ENCODE data around the gene ATP10A. TPM values are rescaled to one million over a fixed set of nuclear protein-coding genes. Genes with fewer than 3 reads are reported as not detected.
A peak's percentile ranks its signal among the peaks of the same experiment; 100 is the strongest.

Gene ATP10A
- total and polyA plus RNA-seq, 8 donors: 1.5 to 15.2 (median 3.2) TPM

DNA sequence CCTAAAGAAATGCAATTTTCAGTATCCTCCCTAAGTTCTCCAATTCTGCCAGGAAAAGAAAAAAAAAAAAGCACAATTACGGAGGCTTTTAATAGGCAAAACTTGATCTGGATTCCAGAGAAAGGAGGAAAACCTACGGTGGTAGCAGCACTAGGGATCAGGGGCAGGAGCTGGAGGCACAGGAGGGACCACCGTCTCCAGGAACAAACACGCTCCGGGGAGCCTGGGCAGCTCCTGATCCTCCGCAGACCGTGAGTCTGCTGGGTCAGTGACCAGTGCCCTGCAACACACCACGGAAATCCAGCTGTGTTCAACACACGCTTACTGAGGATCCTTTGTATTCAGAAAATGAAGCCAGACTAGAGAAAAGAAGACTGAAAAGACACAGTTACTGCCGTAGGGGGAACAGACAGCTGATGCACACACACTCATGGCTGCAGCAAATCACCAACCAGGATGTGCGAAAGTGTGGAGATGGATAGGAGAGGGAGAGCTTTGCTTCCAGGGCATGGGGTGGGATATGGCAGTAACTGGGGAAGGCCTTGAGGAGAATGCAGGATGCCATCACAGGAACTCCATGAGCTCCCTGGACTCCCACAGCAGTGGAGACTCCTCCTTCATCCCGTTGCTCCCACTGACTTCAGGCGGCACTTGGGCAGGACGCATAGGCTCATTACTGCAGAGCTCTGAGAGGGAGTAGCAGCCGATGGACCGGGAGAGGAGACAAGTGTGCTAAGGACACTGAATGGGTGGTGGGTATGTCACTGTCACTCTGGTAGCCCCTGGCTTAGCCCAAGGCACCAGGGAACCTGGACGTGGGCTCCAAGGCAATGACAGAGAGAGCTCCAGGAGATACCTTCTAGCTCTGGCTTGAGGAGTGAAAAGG lies 167.0 kb downstream of the ATP10A start:
- no peak overlapping the region for H3K27ac ChIP-seq
- TF ChIP-seq POLR2AphosphoS5 (IDR thresholded peaks at IDR 0.05): no peak
- TF ChIP-seq, protein P1, sequence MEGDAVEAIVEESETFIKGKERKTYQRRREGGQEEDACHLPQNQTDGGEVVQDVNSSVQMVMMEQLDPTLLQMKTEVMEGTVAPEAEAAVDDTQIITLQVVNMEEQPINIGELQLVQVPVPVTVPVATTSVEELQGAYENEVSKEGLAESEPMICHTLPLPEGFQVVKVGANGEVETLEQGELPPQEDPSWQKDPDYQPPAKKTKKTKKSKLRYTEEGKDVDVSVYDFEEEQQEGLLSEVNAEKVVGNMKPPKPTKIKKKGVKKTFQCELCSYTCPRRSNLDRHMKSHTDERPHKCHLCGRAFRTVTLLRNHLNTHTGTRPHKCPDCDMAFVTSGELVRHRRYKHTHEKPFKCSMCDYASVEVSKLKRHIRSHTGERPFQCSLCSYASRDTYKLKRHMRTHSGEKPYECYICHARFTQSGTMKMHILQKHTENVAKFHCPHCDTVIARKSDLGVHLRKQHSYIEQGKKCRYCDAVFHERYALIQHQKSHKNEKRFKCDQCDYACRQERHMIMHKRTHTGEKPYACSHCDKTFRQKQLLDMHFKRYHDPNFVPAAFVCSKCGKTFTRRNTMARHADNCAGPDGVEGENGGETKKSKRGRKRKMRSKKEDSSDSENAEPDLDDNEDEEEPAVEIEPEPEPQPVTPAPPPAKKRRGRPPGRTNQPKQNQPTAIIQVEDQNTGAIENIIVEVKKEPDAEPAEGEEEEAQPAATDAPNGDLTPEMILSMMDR (IDR thresholded peaks at IDR 0.05): no peak
- TF ChIP-seq POLR2A (IDR thresholded peaks at IDR 0.05): no peak
- no peak for TF ChIP-seq EP300 (IDR thresholded peaks at IDR 0.05)
- no peaks in the 10 kb centered on the region for H3K4me1 ChIP-seq
- H3K4me3 ChIP-seq: no peak overlapping the region
- no peaks in the 10 kb centered on the region for H3K27me3 ChIP-seq
- H3K9me3 ChIP-seq: peaks cover 0 to 11% (median 0%) of the 10 kb centered on the region in 4 donors
- H3K36me3 ChIP-seq: peaks cover 0 to 43% (median 24%) of the 10 kb centered on the region in 4 donors
- DNase-seq: no peak
- WGBS, 5 donors: 85 to 89% (median 88%) methylated on average over 17 of the region's 17 CpGs
- intact Hi-C loops (cut with DNase I; ENCODE audit: low total_unique reads): no loop called here

DNA sequence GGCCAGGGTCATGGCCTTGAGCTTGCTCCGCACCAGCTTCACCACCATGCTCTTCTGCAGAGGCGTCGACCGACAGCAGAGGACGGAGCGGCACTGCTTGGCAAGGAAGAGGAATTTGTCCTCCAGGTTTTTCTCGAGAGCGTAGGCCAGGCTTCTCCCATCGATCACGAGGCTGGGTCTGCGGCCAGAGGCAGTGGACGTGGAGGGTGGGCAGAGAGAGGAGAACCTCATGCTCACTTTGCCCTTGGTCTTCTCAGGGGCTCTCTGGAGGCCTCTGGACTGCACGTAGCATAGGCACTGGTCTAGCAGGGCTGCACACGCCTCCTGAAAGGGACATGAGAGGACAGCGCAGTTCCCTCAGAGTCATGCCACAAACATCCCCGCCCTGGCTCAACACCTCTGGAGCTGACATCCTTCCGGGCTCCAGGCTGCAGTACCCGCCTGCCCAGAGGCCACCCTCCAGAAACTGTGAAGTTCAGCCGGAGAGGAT lies 168.3 kb downstream of the ATP10A start:
- no peak overlapping the region for H3K27ac ChIP-seq
- H3K36me3 ChIP-seq: peaks cover 0 to 40% (median 21%) of the 10 kb centered on the region in 4 donors
- 87 to 96% (median 95%) methylated on average over 17 to 19 of the region's 19 CpGs for WGBS, 5 donors
- H3K4me1 ChIP-seq: no peaks in the 10 kb centered on the region
- DNase-seq: no peak
- TF ChIP-seq POLR2A (IDR thresholded peaks at IDR 0.05) (no peak), POLR2AphosphoS5 (IDR thresholded peaks at IDR 0.05) (no peak), EP300 (IDR thresholded peaks at IDR 0.05) (no peak)
- TF ChIP-seq, protein P1 (IDR thresholded peaks at IDR 0.05): no peak
- peaks cover 0 to 11% (median 0%) of the 10 kb centered on the region in 4 donors for H3K9me3 ChIP-seq
- intact Hi-C loops (cut with DNase I; ENCODE audit: low total_unique reads): no loop called here
- no peaks in the 10 kb centered on the region for H3K27me3 ChIP-seq
- no peak overlapping the region for H3K4me3 ChIP-seq

DNA sequence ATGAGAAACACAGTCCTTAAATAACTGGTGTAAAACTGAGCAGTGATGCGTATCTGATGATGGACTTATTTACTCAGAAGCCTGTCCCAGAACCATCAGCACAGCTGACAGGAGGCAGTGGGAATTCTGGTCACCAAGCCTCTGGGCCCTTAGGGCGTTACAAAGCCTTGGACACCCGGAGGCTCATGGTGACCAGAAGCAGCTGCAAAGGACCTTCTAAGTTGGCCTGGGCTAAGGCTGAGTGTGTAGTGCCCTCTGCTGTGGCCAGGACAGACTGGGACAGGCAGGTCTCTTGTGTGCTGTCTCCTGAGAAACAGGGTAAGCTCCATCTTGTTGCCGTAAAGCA lies 168.9 kb downstream of the ATP10A start:
- Histone ChIP-seq H3K9me3 (peaks cover 0 to 11% (median 0%) of the 10 kb centered on the region in 4 donors), H3K4me3 (no peak overlapping the region), H3K4me1 (no peaks in the 10 kb centered on the region), H3K27me3 (no peaks in the 10 kb centered on the region), H3K27ac (no peak overlapping the region), H3K36me3 (peaks cover 0 to 40% (median 21%) of the 10 kb centered on the region in 4 donors)
- TF ChIP-seq, protein P1 (IDR thresholded peaks at IDR 0.05): no peak
- TF ChIP-seq POLR2AphosphoS5 (IDR thresholded peaks at IDR 0.05) (no peak), POLR2A (IDR thresholded peaks at IDR 0.05) (no peak), EP300 (IDR thresholded peaks at IDR 0.05) (no peak)
- 67 to 79% (median 69%) methylated on average over 4 of the region's 4 CpGs for WGBS, 5 donors
- DNase-seq: no peak
- intact Hi-C loops (cut with DNase I; ENCODE audit: low total_unique reads): no loop called here

DNA sequence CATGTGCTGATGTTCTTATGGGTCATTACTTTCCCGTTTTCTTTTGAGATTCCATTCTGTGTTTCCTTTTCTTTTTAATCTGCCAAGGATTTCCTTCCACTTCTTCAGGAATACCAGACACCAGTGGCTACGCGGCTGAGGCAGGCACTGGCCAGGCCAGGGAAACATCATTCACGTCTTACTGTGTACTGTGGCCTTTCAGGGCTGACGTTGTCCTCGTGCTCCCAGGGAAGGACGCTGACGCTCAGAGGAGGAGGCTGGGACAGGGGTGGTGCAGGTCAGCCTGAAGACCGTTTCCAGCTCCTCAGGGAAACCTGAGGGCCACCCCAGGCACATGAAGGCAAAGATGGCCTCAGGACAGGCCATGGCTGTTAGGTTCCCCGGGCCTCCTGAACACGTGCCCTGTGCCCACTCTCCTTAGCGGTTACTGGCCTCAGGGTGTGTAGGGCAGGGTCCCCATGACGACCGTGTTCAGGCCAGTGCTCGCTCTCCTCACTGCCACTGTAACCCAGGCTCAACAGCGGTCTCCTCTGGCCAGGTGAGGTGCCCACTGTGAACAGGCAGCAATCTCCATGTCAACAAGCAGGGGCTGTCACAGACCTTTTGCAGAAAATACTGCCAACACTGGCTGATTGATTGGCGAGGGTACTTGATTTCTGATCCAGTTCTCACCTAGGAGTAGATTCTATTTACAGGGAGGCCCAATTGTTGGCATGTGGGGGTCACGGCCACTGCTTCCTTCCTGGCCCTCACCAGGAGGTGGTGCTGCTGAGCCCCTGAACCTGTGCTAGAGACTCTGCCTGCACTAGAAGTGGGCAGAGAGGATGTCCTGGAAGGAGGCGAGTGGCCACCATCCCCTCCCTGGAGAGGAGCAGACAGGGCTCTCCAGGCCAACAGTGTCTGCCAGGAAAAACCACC lies 169.5 kb downstream of the ATP10A start:
- Histone ChIP-seq H3K27ac (no peak overlapping the region), H3K9me3 (peaks cover 0 to 11% (median 0%) of the 10 kb centered on the region in 4 donors), H3K4me3 (no peak overlapping the region), H3K4me1 (no peaks in the 10 kb centered on the region), H3K27me3 (no peaks in the 10 kb centered on the region), H3K36me3 (peaks cover 0 to 45% (median 21%) of the 10 kb centered on the region in 4 donors)
- 78 to 86% (median 82%) methylated on average over 14 to 19 of the region's 19 CpGs for WGBS, 5 donors
- TF ChIP-seq POLR2AphosphoS5 (IDR thresholded peaks at IDR 0.05) (no peak), EP300 (IDR thresholded peaks at IDR 0.05) (no peak), POLR2A (IDR thresholded peaks at IDR 0.05) (no peak)
- TF ChIP-seq, protein P1 (IDR thresholded peaks at IDR 0.05): peak in 4 of 7 experiments; percentile 24 to 40 (median 31)
- peak in 1 of 2 donors; percentile 48 for DNase-seq
- intact Hi-C loops (cut with DNase I; ENCODE audit: low total_unique reads): no loop called here

Data from stomach (tissue), 9 donors.